Left renal pelvis (tissue), 4 donors: ENCODE data around the gene FBLN1. TPM values are rescaled to one million over a fixed set of nuclear protein-coding genes. Genes with fewer than 3 reads are reported as not detected.
A peak's percentile ranks its signal among the peaks of the same experiment; 100 is the strongest.
"Not testable (repeated sequence)": the region's sequence is repeated elsewhere in the genome, so short reads cannot be mapped to it uniquely, and the experiment has no call there.

Source experiments
- DNase-seq, 4 donors: peaks; one replicate each; pipeline ENCODE4 v3.0.0-alpha.2; 2013; ENCODE audit warnings: low read depth in 4 of 4, low spot score in 3 of 4
- polyA plus RNA-seq, 4 donors: library from polyadenylated mRNA; unstranded; fragments of 120-200 nt; gene quantifications; one replicate each; pipeline ENCODE4 v1.2.1, GENCODE V29; 2013; ENCODE audit not compliant: insufficient read length in 4 of 4

Gene FBLN1
- polyA plus RNA-seq, 4 donors: 135 to 572 (median 169) TPM

- DNase-seq: no peak
Measured at GRCh38 chr22:45476814-45477213, 25.9 kb upstream of the FBLN1 start.

GRCh38 chr22:45477366-45478107 lies 25.1 kb upstream of the FBLN1 start:
- no peak for DNase-seq

GRCh38 chr22:45478108-45478771 lies 24.4 kb upstream of the FBLN1 start:
- peak in 1 of 4 donors; percentile 56 for DNase-seq

- DNase-seq: no peak
Measured at GRCh38 chr22:45480717-45481116, 22.0 kb upstream of the FBLN1 start.

GRCh38 chr22:45481661-45482060 lies 21.0 kb upstream of the FBLN1 start:
- no peak for DNase-seq

- no peak for DNase-seq
Measured at GRCh38 chr22:45482169-45482568, 20.5 kb upstream of the FBLN1 start.

- DNase-seq: no peak
Measured at GRCh38 chr22:45483319-45483718, 19.4 kb upstream of the FBLN1 start.

- DNase-seq: no peak
Measured at GRCh38 chr22:45483918-45484499, 18.7 kb upstream of the FBLN1 start.

GRCh38 chr22:45484742-45485141 lies 17.9 kb upstream of the FBLN1 start:
- DNase-seq: no peak

GRCh38 chr22:45485261-45485660 lies 17.4 kb upstream of the FBLN1 start:
- DNase-seq: no peak

GRCh38 chr22:45488764-45489370 lies 13.8 kb upstream of the FBLN1 start:
- DNase-seq: no peak

GRCh38 chr22:45490836-45491235 lies 11.8 kb upstream of the FBLN1 start:
- no peak for DNase-seq

- no peak for DNase-seq
Measured at GRCh38 chr22:45491841-45492240, 10.8 kb upstream of the FBLN1 start.

- no peak for DNase-seq
Measured at GRCh38 chr22:45493286-45493771, 9.4 kb upstream of the FBLN1 start.

- DNase-seq: not testable (repeated sequence)
Measured at GRCh38 chr22:45494306-45494705, 8.4 kb upstream of the FBLN1 start.

GRCh38 chr22:45495616-45496015 lies 7.1 kb upstream of the FBLN1 start:
- DNase-seq: not testable (repeated sequence)

GRCh38 chr22:45496451-45496941 lies 6.2 kb upstream of the FBLN1 start:
- DNase-seq: no peak

GRCh38 chr22:45497351-45498145 lies 5.1 kb upstream of the FBLN1 start:
- no peak for DNase-seq

- no peak for DNase-seq
Measured at GRCh38 chr22:45499746-45500145, 2.9 kb upstream of the FBLN1 start.

GRCh38 chr22:45503050-45503815 lies 550 bp downstream of the FBLN1 start:
- DNase-seq: no peak
